GM18951 (cell line): ENCODE results near the gene GSG1.
"Not testable (repeated sequence)": the region's sequence is repeated elsewhere in the genome, so short reads cannot be mapped to it uniquely, and the experiment has no call there.

Source experiments
- POLR2A ChIP-seq: IDR thresholded peaks from 4 replicates; pipeline ENCODE4 v1.6.1; 2011; ENCODE audit warnings: mild to moderate bottlenecking; ENCODE audit not compliant: insufficient read length, insufficient read depth; ENCODE audit errors: extremely low read depth
- in situ Hi-C: fragments of 300-500 bp; cut with MboI; formaldehyde crosslinking; loops from one replicate; pipeline ENCODE4 v1.12.0; 2022; ENCODE audit warnings: low sequenced_read_pairs, mixed read lengths, inconsistent platforms; ENCODE audit not compliant: unreplicated experiment

GSG1 gene

GRCh38 chr12:13075118-13075480, 28.4 kb downstream of the GSG1 start:
- no peak for TF ChIP-seq POLR2A
- in situ Hi-C loops, result no loop called here

DNA sequence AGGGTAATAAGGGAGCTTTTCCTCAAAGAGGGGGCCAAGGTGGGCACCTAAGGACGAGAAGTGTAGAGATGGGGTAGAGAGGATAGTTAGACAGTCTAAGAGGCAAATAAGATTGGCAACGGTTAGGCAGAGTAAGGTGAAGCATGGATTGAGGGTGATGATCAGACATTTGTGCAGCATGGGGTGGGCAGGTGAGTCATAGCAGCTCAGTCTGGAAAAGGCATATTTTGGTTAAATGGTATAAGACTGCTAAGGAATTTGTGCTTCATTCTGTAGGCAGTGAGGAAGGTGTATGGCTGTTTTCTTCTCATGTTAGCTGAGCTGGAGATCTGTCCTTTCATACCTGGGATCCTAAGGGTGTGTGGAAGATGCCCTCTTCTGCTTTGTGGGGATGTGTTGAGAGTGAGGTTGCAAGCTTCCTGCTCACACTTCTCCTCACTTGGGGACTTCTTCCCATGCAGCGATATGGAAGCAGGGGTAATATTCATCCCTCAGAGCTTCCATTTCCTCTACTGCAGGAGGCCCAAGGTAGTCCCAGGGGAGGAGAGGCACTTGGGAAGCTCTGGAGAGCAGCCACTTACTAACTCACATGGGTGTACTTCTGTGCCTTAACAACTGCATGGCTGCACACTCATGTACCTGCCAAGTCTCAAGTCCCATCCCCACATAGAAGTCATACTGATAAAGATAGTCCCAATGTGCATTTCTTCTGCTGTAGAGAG, 28.9 kb downstream of the GSG1 start:
- in situ Hi-C loops, result no loop called here
- TF ChIP-seq POLR2A, result no peak

GRCh38 chr12:13073173-13073572, 30.3 kb downstream of the GSG1 start:
- TF ChIP-seq POLR2A, result no peak
- in situ Hi-C loops, result no loop called here

DNA sequence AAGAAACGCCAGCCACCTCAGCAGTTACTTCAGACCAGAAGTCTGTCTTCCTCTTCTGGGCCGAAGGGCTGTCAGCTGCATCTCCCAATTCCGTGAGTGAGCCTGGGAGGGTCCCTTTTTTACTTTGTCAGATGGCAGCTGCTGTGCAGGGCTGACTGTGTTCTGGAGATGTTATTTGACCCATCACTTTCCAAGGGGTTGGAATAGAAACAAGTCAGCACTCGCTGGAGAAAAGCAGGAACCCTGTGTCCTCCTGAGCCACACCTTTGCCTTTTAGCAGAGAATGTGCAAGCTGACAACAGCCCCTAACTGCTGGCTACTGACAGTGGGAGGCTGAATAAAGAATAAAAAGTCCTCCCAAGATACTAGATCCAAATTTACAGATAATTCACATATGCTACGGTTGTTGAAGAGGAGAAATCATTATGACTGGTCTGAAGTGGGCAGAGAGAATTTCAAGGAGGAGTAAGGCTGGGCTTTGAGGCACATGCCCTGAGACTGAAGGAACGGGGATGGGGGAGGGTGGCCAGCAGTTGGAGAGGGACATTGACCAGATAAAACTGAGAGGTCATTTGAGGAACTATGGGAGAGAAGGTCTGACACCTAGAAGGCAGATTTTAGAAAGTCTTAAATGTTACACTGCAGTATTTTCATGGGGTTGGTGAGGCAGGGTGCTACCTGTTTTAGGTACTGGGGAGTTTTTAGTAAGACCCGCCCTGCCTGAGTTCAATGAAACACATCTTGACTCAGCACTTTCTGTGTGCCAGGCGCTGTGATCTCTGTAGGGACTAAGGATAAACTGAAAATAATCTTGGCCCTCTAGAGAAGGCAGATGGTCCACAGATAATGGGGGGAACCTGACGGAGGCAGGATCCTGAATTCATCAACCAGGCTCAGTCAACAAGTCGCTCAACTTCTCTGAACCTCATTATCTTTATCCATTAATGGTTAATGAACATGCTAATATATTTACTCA, 31.9 kb downstream of the GSG1 start:
- no peak for TF ChIP-seq POLR2A
- in situ Hi-C loops, result no loop called here

DNA sequence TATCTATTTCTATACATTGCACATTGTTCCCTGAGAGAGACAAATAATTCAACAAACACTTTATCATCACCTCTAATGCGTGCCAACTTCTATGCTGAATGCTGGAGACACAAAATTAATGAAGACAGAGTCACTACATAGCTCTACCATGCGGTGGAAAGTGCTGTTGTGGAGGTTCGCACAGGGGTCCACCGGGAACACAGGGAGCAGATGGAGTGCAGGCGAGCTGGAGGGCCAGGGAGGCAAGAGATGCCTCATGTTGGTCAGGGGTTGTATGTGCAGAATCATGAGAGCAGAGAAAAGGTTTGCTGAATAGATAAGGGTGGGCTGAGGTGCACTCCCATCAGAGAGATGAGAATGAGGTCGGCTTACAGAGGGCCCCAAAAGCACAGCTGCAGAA, 34.1 kb downstream of the GSG1 start:
- TF ChIP-seq POLR2A, result no peak
- in situ Hi-C loops, result no loop called here

DNA sequence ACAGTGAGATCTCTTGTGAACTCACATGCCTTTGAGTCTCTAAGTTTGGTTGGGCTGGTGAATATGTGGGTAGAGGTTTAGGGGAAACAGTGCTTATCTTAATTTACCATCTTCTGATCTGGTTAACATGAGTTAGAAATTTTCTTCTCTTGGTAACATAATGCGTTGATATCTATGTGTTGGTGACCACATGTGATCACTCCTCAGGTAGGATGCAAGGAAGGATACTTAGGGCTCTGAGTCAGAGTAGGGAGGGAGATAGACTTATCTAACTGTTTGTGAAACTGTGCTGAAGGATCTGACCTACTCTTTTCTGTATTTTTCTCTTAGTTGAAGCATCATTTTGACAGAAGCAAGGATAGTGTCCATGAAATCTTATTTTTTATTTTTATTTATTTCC, 36.1 kb downstream of the GSG1 start:
- in situ Hi-C loops, result no loop called here
- TF ChIP-seq POLR2A, result no peak

DNA sequence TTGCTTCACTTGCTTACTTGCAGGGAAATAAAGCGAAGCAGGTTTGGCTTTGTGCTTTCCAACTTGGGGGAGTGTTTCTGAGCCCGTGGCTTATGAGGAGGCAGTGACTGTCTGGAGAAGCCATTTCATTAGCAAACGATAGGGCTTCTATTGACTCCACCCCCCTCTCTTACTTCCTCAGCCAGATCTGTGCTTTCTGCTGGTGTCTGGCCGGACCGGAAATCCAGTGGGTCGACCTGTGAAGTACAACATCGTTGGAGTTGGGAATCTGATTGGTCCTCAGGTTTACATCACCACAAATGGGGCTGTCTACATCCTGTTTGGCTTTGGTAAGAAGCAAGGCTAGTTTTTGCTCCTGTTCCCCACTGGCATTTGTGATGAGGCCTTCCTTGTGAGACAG, 37.0 kb downstream of the GSG1 start:
- in situ Hi-C loops, result no loop called here
- TF ChIP-seq POLR2A, result no peak

- in situ Hi-C loops, result no loop called here
- no peak for TF ChIP-seq POLR2A
These were observed 37.5 kb downstream of the GSG1 start for GRCh38 chr12:13066014-13066413.

DNA sequence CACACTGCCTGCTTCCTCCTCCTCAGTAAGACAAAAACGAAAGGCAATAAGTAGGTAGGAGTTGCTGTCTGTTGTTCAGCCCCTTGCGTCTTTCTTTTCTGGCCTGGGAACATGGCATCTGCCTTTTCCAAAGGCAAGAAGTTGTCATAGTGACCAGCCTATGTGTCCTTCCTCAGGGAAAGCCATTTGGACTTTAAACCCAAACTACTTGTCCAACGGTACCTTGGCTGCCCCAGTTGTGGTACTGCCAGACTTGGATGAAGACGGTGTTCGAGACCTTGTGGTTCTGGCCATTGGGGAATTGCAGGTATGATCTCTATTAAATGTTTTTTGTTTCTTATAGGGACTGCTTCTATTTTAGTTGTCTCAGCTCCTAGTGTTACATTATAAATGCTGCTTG, 40.8 kb downstream of the GSG1 start:
- no peak for TF ChIP-seq POLR2A
- in situ Hi-C loops, result no loop called here

DNA sequence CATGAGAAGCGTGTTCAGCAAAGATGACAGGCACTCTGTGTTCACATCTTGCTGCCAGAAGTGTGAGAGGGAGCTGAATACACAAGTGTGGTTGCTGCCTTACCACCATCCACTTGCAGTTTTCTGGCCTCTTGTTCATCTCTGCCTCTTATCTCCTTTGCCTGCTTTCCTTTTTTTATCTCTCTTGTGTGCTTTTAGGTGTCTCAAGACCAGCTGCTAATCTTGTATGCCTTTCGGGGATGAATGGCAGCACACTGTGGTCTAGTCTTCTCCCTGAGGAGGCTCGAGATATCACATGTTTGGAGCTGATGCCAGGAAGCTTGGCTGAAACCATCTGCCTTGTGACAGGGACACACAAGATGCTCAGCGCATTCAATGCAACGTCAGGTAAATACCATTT, 42.1 kb downstream of the GSG1 start:
- in situ Hi-C loops, result no loop called here
- no peak for TF ChIP-seq POLR2A

GRCh38 chr12:13060581-13060980, 42.9 kb downstream of the GSG1 start:
- no peak for TF ChIP-seq POLR2A
- in situ Hi-C loops, result no loop called here

DNA sequence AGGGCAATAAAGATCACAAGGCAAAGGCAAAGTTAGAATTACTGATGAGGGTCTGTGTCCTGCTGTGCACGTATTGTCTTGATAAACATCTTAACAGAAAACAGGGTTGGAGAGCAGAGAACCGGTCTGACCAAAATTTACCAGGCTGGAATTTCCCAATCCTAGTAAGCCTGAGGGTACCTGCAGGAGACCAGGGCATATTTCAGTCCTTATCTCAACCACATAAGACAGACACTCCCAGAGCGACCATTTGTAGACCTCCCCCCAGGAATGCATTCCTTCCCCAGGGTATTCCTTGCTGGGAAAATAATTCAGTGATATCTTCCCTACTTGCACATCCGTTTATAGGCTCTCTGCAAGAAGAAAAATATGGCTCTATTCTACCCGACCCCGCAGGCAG, 49.9 kb downstream of the GSG1 start:
- in situ Hi-C loops, result not testable (repeated sequence)

- TF ChIP-seq POLR2A, result no peak
- in situ Hi-C loops, result no loop called here
These were observed 51.0 kb downstream of the GSG1 start for GRCh38 chr12:13052421-13052820.

GRCh38 chr12:13049816-13050215, 53.7 kb downstream of the GSG1 start:
- no peak for TF ChIP-seq POLR2A
- in situ Hi-C loops, result no loop called here
